ENCODE data around the gene DCST2. TPM values are rescaled to one million over a fixed set of nuclear protein-coding genes. Genes with fewer than 3 reads are reported as not detected.

Gene DCST2
- total and polyA plus RNA-seq, 9 of the 15 experiments (the other 6 are each of a cell fraction or from before 2014, with no cell fraction given) = 0.09 to 0.49 (median 0.11) TPM; not detected in 3

- TF ChIP-seq HMGXB4 (CRISPR knock-in tag; IDR thresholded peaks at IDR 0.05) = no peak
- no peak for TF ChIP-seq ZNF280A (IDR thresholded peaks at IDR 0.05; ENCODE audit: low read depth, partially characterized antibody)
- TF ChIP-seq ZNF316 (IDR thresholded peaks at IDR 0.05) = no peak
- 0 out of 2 replicates have a peak, but pooled peaks have one; percentile 21 for TF ChIP-seq ZFX (CRISPR knock-in tag; IDR thresholded peaks at IDR 0.05)
- TF ChIP-seq SRSF7 (optimal IDR thresholded peaks at IDR 0.05; ENCODE audit: low read depth, low read length) = no peak
- TF ChIP-seq PRDM10 (IDR thresholded peaks at IDR 0.05; ENCODE audit: partially characterized antibody) = peak; percentile 79
Observed at GRCh38 chr1:155022136-155022926, 11.2 kb downstream of the DCST2 start (continued).

Measured in K562 (cell line).